CD4-positive, alpha-beta T cell treated with Interleukin-15 for 4 hours (primary cell): Measurements from ENCODE around the gene TTK.
"Not testable (repeated sequence)": the region's sequence is repeated elsewhere in the genome, so short reads cannot be mapped to it uniquely, and the experiment has no call there.

Source experiments
- DNase-seq: peaks from one replicate; pipeline ENCODE4 v3.0.0-alpha.2; 2020; ENCODE audit warnings: low spot score

Gene TTK

DNA sequence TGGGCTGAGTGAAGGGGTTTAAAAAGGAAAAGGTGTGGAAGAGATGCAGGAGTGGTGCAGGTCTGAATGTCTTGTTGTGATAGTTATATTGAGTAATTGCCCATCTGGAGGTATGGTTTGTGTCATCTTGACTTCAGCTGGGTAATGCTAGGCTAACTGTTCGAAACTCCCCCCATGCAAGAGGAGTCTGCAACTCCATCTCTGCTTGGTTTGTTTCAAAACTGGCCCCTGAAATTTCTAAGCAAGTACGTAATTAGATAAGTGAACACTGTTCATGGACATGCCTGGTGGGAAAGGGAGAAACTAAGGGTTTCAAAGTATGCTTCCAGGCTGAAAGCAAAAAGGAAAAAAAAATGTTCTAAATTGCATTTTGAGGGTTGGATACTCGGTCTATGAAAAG, 17.1 kb downstream of the TTK start:
- DNase-seq = no peak

DNA sequence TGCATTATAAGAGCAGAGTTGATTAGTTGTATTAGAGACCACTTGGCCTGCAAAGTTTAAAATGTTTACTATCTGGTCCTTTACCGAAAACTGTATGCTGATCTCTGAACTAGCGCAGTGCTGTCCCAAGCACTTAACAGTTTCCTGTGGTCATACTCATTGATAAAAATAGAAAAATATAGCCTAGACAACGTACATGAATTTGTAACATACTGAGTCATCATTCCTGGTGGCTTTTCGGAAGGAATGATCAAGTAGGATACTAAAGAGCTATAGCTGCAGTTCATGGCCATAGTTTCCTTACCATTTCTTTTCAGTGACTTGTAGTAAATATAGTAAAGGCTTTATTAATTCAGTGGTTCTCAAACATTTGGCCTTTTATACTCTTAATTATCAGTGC, 18.4 kb downstream of the TTK start:
- no peak for DNase-seq

DNA sequence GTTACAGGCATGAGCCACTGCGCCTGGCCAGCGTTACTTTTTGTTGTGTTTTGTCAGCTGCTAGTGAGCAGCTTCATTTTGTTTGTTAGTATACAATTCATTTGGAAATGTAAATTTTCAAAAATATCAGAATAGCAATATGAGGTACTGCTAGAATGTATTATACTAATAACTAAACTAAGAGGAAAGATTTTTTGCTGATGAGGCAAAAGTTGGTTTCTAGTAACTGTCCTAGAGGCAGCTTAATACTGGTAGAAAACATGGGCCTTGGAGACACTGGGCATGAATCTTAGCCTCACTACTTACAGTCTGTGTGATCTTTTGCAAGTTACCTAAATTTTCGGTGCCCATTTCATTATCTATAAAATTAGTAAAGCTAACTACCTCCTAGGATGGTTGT, 24.1 kb downstream of the TTK start:
- no peak for DNase-seq

DNA sequence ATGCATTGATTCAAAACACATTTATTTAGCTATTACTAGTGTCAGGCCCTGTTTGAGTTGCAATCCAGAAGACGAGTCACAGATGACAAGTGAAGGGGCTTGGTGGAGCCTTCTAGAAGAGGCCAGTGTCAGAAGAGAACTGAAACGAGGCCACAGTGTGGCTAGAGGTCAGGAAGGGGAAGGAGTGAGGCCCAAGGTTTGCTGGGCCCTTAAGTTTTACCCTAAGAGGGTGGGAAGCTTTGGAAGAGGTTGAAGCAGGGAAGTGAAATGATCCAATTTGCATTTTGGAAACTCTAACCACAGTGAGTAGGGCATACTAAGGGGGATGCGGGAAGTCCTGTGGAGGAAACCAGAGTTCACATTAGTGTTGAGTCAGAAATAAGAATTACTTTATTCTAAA, 25.0 kb downstream of the TTK start:
- DNase-seq = no peak

DNA sequence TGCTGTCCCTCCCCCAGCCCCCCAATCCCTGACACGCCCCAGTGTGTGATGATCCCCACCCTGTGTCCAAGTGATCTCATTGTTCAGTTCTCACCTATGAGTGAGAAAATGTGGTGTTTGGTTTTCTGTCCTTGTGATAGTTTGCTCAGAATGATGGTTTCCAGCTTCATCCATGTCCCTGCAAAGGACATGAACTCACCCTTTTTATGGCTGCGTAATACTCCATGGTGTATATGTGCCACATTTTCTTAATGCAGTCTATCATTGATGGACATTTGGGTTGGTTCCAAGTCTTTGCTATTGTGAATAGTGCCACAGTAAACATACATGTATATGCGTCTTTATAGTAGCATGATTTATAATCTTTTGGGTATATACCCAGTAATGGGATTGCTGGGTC, 43.8 kb downstream of the TTK start:
- not testable (repeated sequence) for DNase-seq

DNA sequence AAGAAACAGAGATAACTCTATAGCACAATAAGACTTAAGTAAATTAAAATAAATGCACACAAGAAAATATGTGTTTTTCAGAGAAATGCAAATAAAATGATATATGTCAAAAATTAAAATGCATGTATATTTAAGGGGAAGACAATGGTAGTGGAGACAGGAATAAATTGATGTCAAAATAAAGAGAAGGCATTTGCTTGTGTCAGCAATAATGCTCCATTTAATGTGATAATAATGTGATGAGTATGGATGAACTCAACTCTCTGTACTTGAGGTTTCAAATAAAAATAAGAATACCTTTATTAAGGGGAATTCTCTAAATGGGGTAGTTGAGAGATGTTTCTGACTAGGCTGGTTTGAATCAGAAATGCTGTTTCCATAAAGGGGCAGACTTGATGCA, 56.3 kb downstream of the TTK start:
- no peak for DNase-seq

DNA sequence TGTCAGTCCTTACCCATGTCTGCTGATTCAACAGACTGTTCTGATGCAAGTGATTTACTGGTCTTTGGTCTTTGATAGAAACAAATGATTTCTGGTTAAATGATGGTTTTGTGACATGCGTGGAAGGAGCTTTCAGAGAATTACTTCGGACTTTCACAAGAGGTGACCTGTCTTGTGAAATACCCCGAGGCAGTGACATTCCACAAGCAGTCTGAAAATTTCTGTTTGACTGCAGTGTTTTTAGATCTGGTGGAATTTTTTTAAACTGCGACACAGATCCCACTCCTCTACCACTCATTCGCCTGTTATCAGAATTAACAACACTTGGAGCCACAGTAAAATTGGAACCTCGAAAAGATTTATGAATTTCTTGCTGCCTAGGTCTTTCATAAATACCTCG, 63.7 kb downstream of the TTK start:
- not testable (repeated sequence) for DNase-seq

DNA sequence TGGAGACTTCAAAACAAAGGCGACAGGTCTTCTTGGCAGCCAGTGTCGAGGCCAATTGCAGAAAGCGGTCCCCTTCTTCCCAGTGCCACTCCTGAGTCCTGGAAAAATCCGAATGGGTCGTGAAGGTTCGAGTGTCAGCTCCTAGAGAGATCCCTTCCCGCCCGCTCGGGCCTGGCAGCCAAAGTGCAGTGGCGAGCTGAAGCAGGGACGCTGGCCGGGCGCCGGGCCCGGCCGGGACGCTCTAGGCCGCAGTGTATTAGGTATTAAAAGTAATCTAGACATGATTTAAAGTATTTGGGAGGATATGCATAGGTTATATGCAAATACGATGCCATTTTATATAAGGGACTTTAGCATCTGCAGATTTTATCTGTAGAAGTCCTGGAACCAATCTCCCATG, 66.0 kb downstream of the TTK start:
- DNase-seq = not testable (repeated sequence)

DNA sequence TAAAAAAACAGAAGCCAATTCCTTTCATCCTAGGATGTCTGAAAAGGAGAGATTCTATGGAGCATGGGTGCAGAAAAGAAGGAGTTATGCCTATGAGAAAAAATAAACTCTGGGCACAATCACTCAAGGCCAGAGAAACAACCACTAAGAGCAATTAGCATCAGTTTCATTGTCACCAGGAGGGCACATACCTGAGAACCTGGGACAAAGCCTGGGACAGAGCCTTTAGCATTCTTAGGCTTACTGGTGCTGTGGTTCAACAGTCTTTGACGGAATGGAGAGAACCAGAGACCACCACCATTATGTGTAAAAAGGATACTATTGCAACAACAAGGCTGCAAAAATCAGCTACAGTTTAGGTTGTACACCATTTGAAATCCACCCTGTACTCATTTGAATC, 72.6 kb downstream of the TTK start:
- DNase-seq = no peak

DNA sequence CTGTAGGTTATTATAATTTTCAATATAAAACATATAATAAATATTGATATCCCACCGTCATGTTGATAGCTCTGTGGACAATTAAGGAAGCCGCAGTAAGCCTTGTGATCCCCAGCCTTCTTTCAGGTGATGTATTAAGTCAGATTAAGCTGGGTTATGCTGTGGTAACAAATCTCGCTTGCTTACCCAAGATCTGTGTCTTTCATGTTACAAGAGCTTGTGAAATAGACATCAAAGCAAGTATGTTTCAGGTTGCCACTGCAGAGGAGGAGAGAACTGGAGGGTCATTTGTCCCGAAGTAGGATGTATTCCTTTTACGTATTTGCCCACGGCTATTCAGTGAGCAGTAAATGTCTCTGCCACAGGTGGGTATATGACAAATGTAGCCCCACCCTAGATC, 84.2 kb downstream of the TTK start:
- no peak for DNase-seq

DNA sequence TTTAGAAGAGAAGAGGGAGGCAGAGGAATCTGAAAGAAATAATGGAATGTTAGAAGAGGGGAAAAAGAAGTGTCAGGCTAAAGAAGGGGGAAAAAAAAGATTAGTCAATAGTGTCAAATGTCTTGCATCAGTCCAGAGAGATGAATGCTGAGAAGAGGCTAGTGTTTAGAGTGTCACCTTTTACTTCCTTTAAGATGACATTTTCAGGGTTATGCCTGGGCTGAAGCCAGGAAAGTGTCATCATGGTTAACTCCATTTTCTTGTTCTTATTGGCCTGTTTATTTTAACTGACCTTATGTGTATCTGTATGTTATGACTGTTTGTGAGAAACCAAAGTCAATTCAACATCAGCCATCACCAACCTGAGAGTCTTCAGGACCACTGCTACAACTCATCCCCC, 87.1 kb downstream of the TTK start:
- DNase-seq = no peak
